ENCODE data around the gene LZTS3. TPM values are rescaled to one million over a fixed set of nuclear protein-coding genes. Genes with fewer than 3 reads are reported as not detected.

Gene LZTS3
- total RNA-seq, 2 donors from 2014 or later, result 26.8 to 27.7 TPM

- Histone ChIP-seq H3K4me1 (ENCODE audit: control insufficient read depth, insufficient read depth, low read length) (peaks cover 5% of the 10 kb centered on the region), H3K9ac (ENCODE audit: extremely low read depth, low read length, poor library complexity, severe bottlenecking) (peak overlapping the region; percentile 6), H3K36me3 (ENCODE audit: control insufficient read depth, insufficient read depth, low read length) (no peaks in the 10 kb centered on the region), H3K9me3 (ENCODE audit: control insufficient read depth, low read length) (no peaks in the 10 kb centered on the region), H3K27ac (ENCODE audit: low read depth, low read length) (no peak overlapping the region), H3K4me3 (ENCODE audit: low read length) (no peak overlapping the region), H3K27me3 (ENCODE audit: control insufficient read depth, insufficient read depth, low read length, poor library complexity, severe bottlenecking) (no peaks in the 10 kb centered on the region)
- TF ChIP-seq, protein P1, sequence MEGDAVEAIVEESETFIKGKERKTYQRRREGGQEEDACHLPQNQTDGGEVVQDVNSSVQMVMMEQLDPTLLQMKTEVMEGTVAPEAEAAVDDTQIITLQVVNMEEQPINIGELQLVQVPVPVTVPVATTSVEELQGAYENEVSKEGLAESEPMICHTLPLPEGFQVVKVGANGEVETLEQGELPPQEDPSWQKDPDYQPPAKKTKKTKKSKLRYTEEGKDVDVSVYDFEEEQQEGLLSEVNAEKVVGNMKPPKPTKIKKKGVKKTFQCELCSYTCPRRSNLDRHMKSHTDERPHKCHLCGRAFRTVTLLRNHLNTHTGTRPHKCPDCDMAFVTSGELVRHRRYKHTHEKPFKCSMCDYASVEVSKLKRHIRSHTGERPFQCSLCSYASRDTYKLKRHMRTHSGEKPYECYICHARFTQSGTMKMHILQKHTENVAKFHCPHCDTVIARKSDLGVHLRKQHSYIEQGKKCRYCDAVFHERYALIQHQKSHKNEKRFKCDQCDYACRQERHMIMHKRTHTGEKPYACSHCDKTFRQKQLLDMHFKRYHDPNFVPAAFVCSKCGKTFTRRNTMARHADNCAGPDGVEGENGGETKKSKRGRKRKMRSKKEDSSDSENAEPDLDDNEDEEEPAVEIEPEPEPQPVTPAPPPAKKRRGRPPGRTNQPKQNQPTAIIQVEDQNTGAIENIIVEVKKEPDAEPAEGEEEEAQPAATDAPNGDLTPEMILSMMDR (conservative IDR thresholded peaks at IDR 0.05), result no peak
- peaks cover 37% of the 10 kb centered on the region for H3K4me1 Mint-ChIP-seq
- H3K9me3 Mint-ChIP-seq, result no peaks in the 10 kb centered on the region
- DNase-seq, result no peak
- WGBS, 2 experiments (ENCODE audit: insufficient coverage in 1 of 2, insufficient read length in 1 of 2), result 60 to 91% methylated on average over 9 to 25 of the region's 25 CpGs
- no peak overlapping the region for H3K27ac Mint-ChIP-seq
- H3K4me3 Mint-ChIP-seq, result peak overlapping the region; percentile 59
- peaks cover 2% of the 10 kb centered on the region for H3K27me3 Mint-ChIP-seq (ENCODE audit: insufficient read depth)
- H3K36me3 Mint-ChIP-seq (ENCODE audit: low read depth), result peaks cover 13% of the 10 kb centered on the region
Observed at GRCh38 chr20:3167738-3168078, 5.6 kb downstream of the LZTS3 start.

GRCh38 chr20:3166913-3167342 lies 6.4 kb downstream of the LZTS3 start:
- Mint-ChIP-seq H3K36me3 (ENCODE audit: low read depth) (peaks cover 13% of the 10 kb centered on the region), H3K4me1 (peaks cover 36% of the 10 kb centered on the region), H3K9me3 (no peaks in the 10 kb centered on the region), H3K4me3 (no peak overlapping the region), H3K27me3 (ENCODE audit: insufficient read depth) (peaks cover 2% of the 10 kb centered on the region), H3K27ac (no peak overlapping the region)
- no peak overlapping the region for H3K27ac ChIP-seq (ENCODE audit: low read depth, low read length)
- no peak overlapping the region for H3K9ac ChIP-seq (ENCODE audit: extremely low read depth, low read length, poor library complexity, severe bottlenecking)
- H3K4me3 ChIP-seq (ENCODE audit: low read length), result no peak overlapping the region
- DNase-seq, result no peak
- H3K9me3 ChIP-seq (ENCODE audit: control insufficient read depth, low read length), result no peaks in the 10 kb centered on the region
- TF ChIP-seq, protein P1 (conservative IDR thresholded peaks at IDR 0.05), result no peak
- H3K4me1 ChIP-seq (ENCODE audit: control insufficient read depth, insufficient read depth, low read length), result peaks cover under 1% of the 10 kb centered on the region
- 93 to 98% methylated on average over 6 to 16 of the region's 16 CpGs for WGBS, 2 experiments (ENCODE audit: insufficient coverage in 1 of 2, insufficient read length in 1 of 2)
- H3K27me3 ChIP-seq (ENCODE audit: control insufficient read depth, insufficient read depth, low read length, poor library complexity, severe bottlenecking), result no peaks in the 10 kb centered on the region
- H3K36me3 ChIP-seq (ENCODE audit: control insufficient read depth, insufficient read depth, low read length), result no peaks in the 10 kb centered on the region

DNA sequence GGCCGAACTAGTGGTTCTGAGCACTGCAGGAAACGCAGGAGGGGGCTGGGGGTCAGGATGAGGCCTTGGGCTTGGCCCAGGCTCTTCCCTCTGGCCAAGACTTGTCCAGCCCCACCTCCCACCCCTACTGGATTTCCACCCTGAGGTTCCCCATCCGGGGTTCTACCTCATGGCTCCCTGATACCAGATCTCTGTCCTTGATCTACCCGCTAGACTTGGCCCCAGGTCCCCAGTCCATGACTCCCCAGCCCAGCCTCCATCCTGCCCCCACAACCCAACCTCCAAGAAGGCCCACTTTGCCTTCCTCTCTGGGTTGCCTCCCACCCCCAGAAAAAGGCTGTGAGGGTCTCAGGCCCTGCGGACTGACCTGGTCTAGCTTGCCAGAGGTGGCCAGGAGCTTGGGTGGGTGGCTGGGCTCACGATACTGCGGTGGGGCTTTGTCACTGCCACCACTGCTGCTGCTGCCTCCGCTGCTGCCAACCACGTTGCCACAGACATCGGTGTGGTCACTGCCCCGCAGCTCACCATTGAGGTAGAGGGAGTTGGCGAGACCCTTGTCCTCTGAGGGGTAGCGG lies 6.9 kb downstream of the LZTS3 start:
- H3K9me3 ChIP-seq (ENCODE audit: control insufficient read depth, low read length), result no peaks in the 10 kb centered on the region
- H3K36me3 ChIP-seq (ENCODE audit: control insufficient read depth, insufficient read depth, low read length), result no peaks in the 10 kb centered on the region
- 91 to 95% methylated on average over 6 to 13 of the region's 13 CpGs for WGBS, 2 experiments (ENCODE audit: insufficient coverage in 1 of 2, insufficient read length in 1 of 2)
- no peaks in the 10 kb centered on the region for H3K27me3 ChIP-seq (ENCODE audit: control insufficient read depth, insufficient read depth, low read length, poor library complexity, severe bottlenecking)
- peaks cover 13% of the 10 kb centered on the region for H3K36me3 Mint-ChIP-seq (ENCODE audit: low read depth)
- peaks cover 2% of the 10 kb centered on the region for H3K27me3 Mint-ChIP-seq (ENCODE audit: insufficient read depth)
- H3K4me1 Mint-ChIP-seq, result peaks cover 31% of the 10 kb centered on the region
- TF ChIP-seq, protein P1 (conservative IDR thresholded peaks at IDR 0.05), result no peak
- H3K4me3 ChIP-seq (ENCODE audit: low read length), result no peak overlapping the region
- no peaks in the 10 kb centered on the region for H3K4me1 ChIP-seq (ENCODE audit: control insufficient read depth, insufficient read depth, low read length)
- H3K4me3 Mint-ChIP-seq, result no peak overlapping the region
- no peaks in the 10 kb centered on the region for H3K9me3 Mint-ChIP-seq
- no peak overlapping the region for H3K27ac Mint-ChIP-seq
- H3K27ac ChIP-seq (ENCODE audit: low read depth, low read length), result no peak overlapping the region
- H3K9ac ChIP-seq (ENCODE audit: extremely low read depth, low read length, poor library complexity, severe bottlenecking), result no peak overlapping the region
- no peak for DNase-seq
